ENCODE measurements around the gene CYP2R1. TPM values are rescaled to one million over a fixed set of nuclear protein-coding genes. Genes with fewer than 3 reads are reported as not detected.

CYP2R1 gene
- total and polyA plus RNA-seq, 10 of the 15 experiments (the other 5 are each of a cell fraction or from before 2014, with no cell fraction given), result 0.52 to 10.3 (median 6.3) TPM

- TF ChIP-seq KDM1A (IDR thresholded peaks at IDR 0.05; ENCODE audit: borderline replicate concordance) (no peak), FOXK2 (IDR thresholded peaks at IDR 0.05) (no peak), ZNF592 (IDR thresholded peaks at IDR 0.05) (no peak), HDGF (IDR thresholded peaks at IDR 0.05) (no peak), RFX5 (IDR thresholded peaks at IDR 0.05; ENCODE audit: low read depth, low read length) (no peak), CHD1 (IDR thresholded peaks at IDR 0.05; ENCODE audit: low read depth, low read length) (no peak), CBX3 (IDR thresholded peaks at IDR 0.05; ENCODE audit: borderline replicate concordance, low read depth) (no peak), HDAC6 (IDR thresholded peaks at IDR 0.05; ENCODE audit: unreplicated experiment) (no peak), WRNIP1 (IDR thresholded peaks at IDR 0.05; ENCODE audit: borderline replicate concordance, low read depth, low read length) (no peak), YBX1 (IDR thresholded peaks at IDR 0.05) (no peak), ZNF207 (IDR thresholded peaks at IDR 0.05; ENCODE audit: borderline replicate concordance) (no peak), IKZF2 (IDR thresholded peaks at IDR 0.05) (no peak), IRF4 (IDR thresholded peaks at IDR 0.05; ENCODE audit: low read depth, low read length) (peak; percentile 52; the same call in 1 of the 2 replicates), FOS (IDR thresholded peaks at IDR 0.05; ENCODE audit: borderline replicate concordance, extremely low read depth, insufficient read length) (no peak), SREBF1 (IDR thresholded peaks at IDR 0.05; ENCODE audit: low read length) (no peak), NFYA (IDR thresholded peaks at IDR 0.05; ENCODE audit: borderline replicate concordance, low read depth, low read length) (no peak), PAX8 (IDR thresholded peaks at IDR 0.05) (no peak), BCL11A (IDR thresholded peaks at IDR 0.05; ENCODE audit: low read depth, low read length) (peak; percentile 69; the same call in 1 of the 2 replicates), SIN3A (IDR thresholded peaks at IDR 0.05; ENCODE audit: low read depth, low read length) (no peak), BACH1 (IDR thresholded peaks at IDR 0.05; ENCODE audit: borderline replicate concordance) (no peak), RUNX3 (IDR thresholded peaks at IDR 0.05; ENCODE audit: low read length) (no peak; the same call in none of the 2 replicates), SRF (IDR thresholded peaks at IDR 0.05; ENCODE audit: low read depth in 2 of 2, low read length in 2 of 2) (no peak)
- TF ChIP-seq, protein P1, sequence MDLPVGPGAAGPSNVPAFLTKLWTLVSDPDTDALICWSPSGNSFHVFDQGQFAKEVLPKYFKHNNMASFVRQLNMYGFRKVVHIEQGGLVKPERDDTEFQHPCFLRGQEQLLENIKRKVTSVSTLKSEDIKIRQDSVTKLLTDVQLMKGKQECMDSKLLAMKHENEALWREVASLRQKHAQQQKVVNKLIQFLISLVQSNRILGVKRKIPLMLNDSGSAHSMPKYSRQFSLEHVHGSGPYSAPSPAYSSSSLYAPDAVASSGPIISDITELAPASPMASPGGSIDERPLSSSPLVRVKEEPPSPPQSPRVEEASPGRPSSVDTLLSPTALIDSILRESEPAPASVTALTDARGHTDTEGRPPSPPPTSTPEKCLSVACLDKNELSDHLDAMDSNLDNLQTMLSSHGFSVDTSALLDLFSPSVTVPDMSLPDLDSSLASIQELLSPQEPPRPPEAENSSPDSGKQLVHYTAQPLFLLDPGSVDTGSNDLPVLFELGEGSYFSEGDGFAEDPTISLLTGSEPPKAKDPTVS (IDR thresholded peaks at IDR 0.05; ENCODE audit: low read depth, low read length), result no peak
- TF ChIP-seq, protein P2, sequence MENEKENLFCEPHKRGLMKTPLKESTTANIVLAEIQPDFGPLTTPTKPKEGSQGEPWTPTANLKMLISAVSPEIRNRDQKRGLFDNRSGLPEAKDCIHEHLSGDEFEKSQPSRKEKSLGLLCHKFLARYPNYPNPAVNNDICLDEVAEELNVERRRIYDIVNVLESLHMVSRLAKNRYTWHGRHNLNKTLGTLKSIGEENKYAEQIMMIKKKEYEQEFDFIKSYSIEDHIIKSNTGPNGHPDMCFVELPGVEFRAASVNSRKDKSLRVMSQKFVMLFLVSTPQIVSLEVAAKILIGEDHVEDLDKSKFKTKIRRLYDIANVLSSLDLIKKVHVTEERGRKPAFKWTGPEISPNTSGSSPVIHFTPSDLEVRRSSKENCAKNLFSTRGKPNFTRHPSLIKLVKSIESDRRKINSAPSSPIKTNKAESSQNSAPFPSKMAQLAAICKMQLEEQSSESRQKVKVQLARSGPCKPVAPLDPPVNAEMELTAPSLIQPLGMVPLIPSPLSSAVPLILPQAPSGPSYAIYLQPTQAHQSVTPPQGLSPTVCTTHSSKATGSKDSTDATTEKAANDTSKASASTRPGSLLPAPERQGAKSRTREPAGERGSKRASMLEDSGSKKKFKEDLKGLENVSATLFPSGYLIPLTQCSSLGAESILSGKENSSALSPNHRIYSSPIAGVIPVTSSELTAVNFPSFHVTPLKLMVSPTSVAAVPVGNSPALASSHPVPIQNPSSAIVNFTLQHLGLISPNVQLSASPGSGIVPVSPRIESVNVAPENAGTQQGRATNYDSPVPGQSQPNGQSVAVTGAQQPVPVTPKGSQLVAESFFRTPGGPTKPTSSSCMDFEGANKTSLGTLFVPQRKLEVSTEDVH (IDR thresholded peaks at IDR 0.05; ENCODE audit: low read depth, partially characterized antibody), result no peak
Measured at GRCh38 chr11:14891143-14892035, 642 bp downstream of the CYP2R1 start (continued).

Data from GM12878 (cell line).